Measurements from ENCODE around the gene CATSPER1.

DNA sequence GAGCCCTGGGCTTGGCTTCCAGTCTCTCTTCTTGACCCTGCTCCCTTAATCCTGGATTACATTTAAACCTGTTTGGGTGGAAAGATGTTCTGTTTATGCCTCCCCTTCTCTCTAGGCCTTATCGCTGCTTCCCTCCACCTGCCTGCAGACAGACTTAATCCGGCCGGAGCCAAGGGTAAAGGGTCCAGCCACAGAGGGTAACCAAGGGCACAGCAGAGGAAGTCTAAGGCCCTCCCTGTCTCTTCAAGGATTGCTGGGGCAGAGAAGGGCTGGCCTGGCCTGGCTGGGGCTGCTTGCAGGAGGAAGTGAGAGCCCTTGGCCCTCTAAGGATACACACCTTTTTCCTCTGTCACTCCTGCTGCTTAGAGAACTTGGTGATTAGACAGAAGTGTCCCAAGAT is 20.6 kb upstream of the CATSPER1 start:
- no peak for TF ChIP-seq EZH2 (IDR thresholded peaks at IDR 0.05)
- no peak for TF ChIP-seq POLR2AphosphoS5 (IDR thresholded peaks at IDR 0.05; ENCODE audit: borderline replicate concordance, low read depth, low read length)

All from SK-N-MC (cell line).